ENCODE results near the gene TFCP2.

TFCP2 gene

GRCh38 chr12:51127050-51127729 is 45.7 kb downstream of the TFCP2 start:
- Histone ChIP-seq H3K36me3 (ENCODE audit: control insufficient read depth in 2 of 2, insufficient read depth in 2 of 2, low read length in 2 of 2) (peaks cover 0 to 4% of the 10 kb centered on the region in 2 donors), H3K9ac (ENCODE audit: low read depth in 1 of 2, low read length in 2 of 2) (no peak overlapping the region), H3K27ac (ENCODE audit: low read depth in 2 of 2, low read length in 2 of 2) (no peak overlapping the region), H3K9me3 (ENCODE audit: control insufficient read depth in 2 of 2, low read length in 2 of 2) (no peaks in the 10 kb centered on the region), H3K4me3 (ENCODE audit: low read length in 2 of 2) (no peak overlapping the region), H3K27me3 (ENCODE audit: control insufficient read depth in 2 of 2, insufficient read depth in 2 of 2, low read length in 2 of 2) (no peaks in the 10 kb centered on the region), H3K4me1 (ENCODE audit: control insufficient read depth in 2 of 2, insufficient read depth in 2 of 2, low read length in 2 of 2) (no peaks in the 10 kb centered on the region)

GRCh38 chr12:51126297-51126696 is 46.6 kb downstream of the TFCP2 start:
- Histone ChIP-seq H3K36me3 (ENCODE audit: control insufficient read depth in 2 of 2, insufficient read depth in 2 of 2, low read length in 2 of 2) (peaks cover 0 to 4% of the 10 kb centered on the region in 2 donors), H3K9me3 (ENCODE audit: control insufficient read depth in 2 of 2, low read length in 2 of 2) (no peaks in the 10 kb centered on the region), H3K27me3 (ENCODE audit: control insufficient read depth in 2 of 2, insufficient read depth in 2 of 2, low read length in 2 of 2) (no peaks in the 10 kb centered on the region), H3K4me3 (ENCODE audit: low read length in 2 of 2) (no peak overlapping the region), H3K4me1 (ENCODE audit: control insufficient read depth in 2 of 2, insufficient read depth in 2 of 2, low read length in 2 of 2) (no peaks in the 10 kb centered on the region), H3K27ac (ENCODE audit: low read depth in 2 of 2, low read length in 2 of 2) (no peak overlapping the region), H3K9ac (ENCODE audit: low read depth in 1 of 2, low read length in 2 of 2) (no peak overlapping the region)

- no peaks in the 10 kb centered on the region for H3K27me3 ChIP-seq (ENCODE audit: control insufficient read depth in 2 of 2, insufficient read depth in 2 of 2, low read length in 2 of 2)
- no peaks in the 10 kb centered on the region for H3K4me1 ChIP-seq (ENCODE audit: control insufficient read depth in 2 of 2, insufficient read depth in 2 of 2, low read length in 2 of 2)
- H3K9me3 ChIP-seq (ENCODE audit: control insufficient read depth in 2 of 2, low read length in 2 of 2) = no peaks in the 10 kb centered on the region
- no peak overlapping the region for H3K4me3 ChIP-seq (ENCODE audit: low read length in 2 of 2)
- no peak overlapping the region for H3K9ac ChIP-seq (ENCODE audit: low read depth in 1 of 2, low read length in 2 of 2)
- H3K27ac ChIP-seq (ENCODE audit: low read depth in 2 of 2, low read length in 2 of 2) = no peak overlapping the region
- H3K36me3 ChIP-seq (ENCODE audit: control insufficient read depth in 2 of 2, insufficient read depth in 2 of 2, low read length in 2 of 2) = peaks cover 0 to 4% of the 10 kb centered on the region in 2 donors
Observed at GRCh38 chr12:51124504-51124903, 48.4 kb downstream of the TFCP2 start.

GRCh38 chr12:51122844-51123243 is 50.1 kb downstream of the TFCP2 start:
- Histone ChIP-seq H3K4me1 (ENCODE audit: control insufficient read depth in 2 of 2, insufficient read depth in 2 of 2, low read length in 2 of 2) (no peaks in the 10 kb centered on the region), H3K4me3 (ENCODE audit: low read length in 2 of 2) (no peak overlapping the region), H3K27ac (ENCODE audit: low read depth in 2 of 2, low read length in 2 of 2) (no peak overlapping the region), H3K36me3 (ENCODE audit: control insufficient read depth in 2 of 2, insufficient read depth in 2 of 2, low read length in 2 of 2) (peaks cover 0 to 4% of the 10 kb centered on the region in 2 donors), H3K9ac (ENCODE audit: low read depth in 1 of 2, low read length in 2 of 2) (no peak overlapping the region), H3K27me3 (ENCODE audit: control insufficient read depth in 2 of 2, insufficient read depth in 2 of 2, low read length in 2 of 2) (no peaks in the 10 kb centered on the region), H3K9me3 (ENCODE audit: control insufficient read depth in 2 of 2, low read length in 2 of 2) (no peaks in the 10 kb centered on the region)

GRCh38 chr12:51118706-51119105 is 54.2 kb downstream of the TFCP2 start:
- no peak overlapping the region for H3K9ac ChIP-seq (ENCODE audit: low read depth in 1 of 2, low read length in 2 of 2)
- H3K27ac ChIP-seq (ENCODE audit: low read depth in 2 of 2, low read length in 2 of 2) = no peak overlapping the region
- H3K36me3 ChIP-seq (ENCODE audit: control insufficient read depth in 2 of 2, insufficient read depth in 2 of 2, low read length in 2 of 2) = peaks cover 11 to 14% of the 10 kb centered on the region in 2 donors
- H3K9me3 ChIP-seq (ENCODE audit: control insufficient read depth in 2 of 2, low read length in 2 of 2) = no peaks in the 10 kb centered on the region
- H3K4me1 ChIP-seq (ENCODE audit: control insufficient read depth in 2 of 2, insufficient read depth in 2 of 2, low read length in 2 of 2) = no peaks in the 10 kb centered on the region
- H3K27me3 ChIP-seq (ENCODE audit: control insufficient read depth in 2 of 2, insufficient read depth in 2 of 2, low read length in 2 of 2) = no peaks in the 10 kb centered on the region
- no peak overlapping the region for H3K4me3 ChIP-seq (ENCODE audit: low read length in 2 of 2)

- Histone ChIP-seq H3K4me3 (ENCODE audit: low read length in 2 of 2) (no peak overlapping the region), H3K4me1 (ENCODE audit: control insufficient read depth in 2 of 2, insufficient read depth in 2 of 2, low read length in 2 of 2) (no peaks in the 10 kb centered on the region), H3K9ac (ENCODE audit: low read depth in 1 of 2, low read length in 2 of 2) (no peak overlapping the region), H3K27me3 (ENCODE audit: control insufficient read depth in 2 of 2, insufficient read depth in 2 of 2, low read length in 2 of 2) (no peaks in the 10 kb centered on the region), H3K36me3 (ENCODE audit: control insufficient read depth in 2 of 2, insufficient read depth in 2 of 2, low read length in 2 of 2) (peaks cover 11 to 27% of the 10 kb centered on the region in 2 donors), H3K27ac (ENCODE audit: low read depth in 2 of 2, low read length in 2 of 2) (no peak overlapping the region), H3K9me3 (ENCODE audit: control insufficient read depth in 2 of 2, low read length in 2 of 2) (no peaks in the 10 kb centered on the region)
Observed at GRCh38 chr12:51115533-51115932, 57.4 kb downstream of the TFCP2 start.

GRCh38 chr12:51108136-51108535 is 64.8 kb downstream of the TFCP2 start:
- no peaks in the 10 kb centered on the region for H3K9me3 ChIP-seq (ENCODE audit: control insufficient read depth in 2 of 2, low read length in 2 of 2)
- no peaks in the 10 kb centered on the region for H3K27me3 ChIP-seq (ENCODE audit: control insufficient read depth in 2 of 2, insufficient read depth in 2 of 2, low read length in 2 of 2)
- no peaks in the 10 kb centered on the region for H3K4me1 ChIP-seq (ENCODE audit: control insufficient read depth in 2 of 2, insufficient read depth in 2 of 2, low read length in 2 of 2)
- no peak overlapping the region for H3K27ac ChIP-seq (ENCODE audit: low read depth in 2 of 2, low read length in 2 of 2)
- no peak overlapping the region for H3K4me3 ChIP-seq (ENCODE audit: low read length in 2 of 2)
- H3K9ac ChIP-seq (ENCODE audit: low read depth in 1 of 2, low read length in 2 of 2) = no peak overlapping the region
- H3K36me3 ChIP-seq (ENCODE audit: control insufficient read depth in 2 of 2, insufficient read depth in 2 of 2, low read length in 2 of 2) = peaks cover 31 to 47% of the 10 kb centered on the region in 2 donors

GRCh38 chr12:51103977-51104376 is 69.0 kb downstream of the TFCP2 start:
- Histone ChIP-seq H3K4me3 (ENCODE audit: low read length in 2 of 2) (no peak overlapping the region), H3K9ac (ENCODE audit: low read depth in 1 of 2, low read length in 2 of 2) (no peak overlapping the region), H3K9me3 (ENCODE audit: control insufficient read depth in 2 of 2, low read length in 2 of 2) (no peaks in the 10 kb centered on the region), H3K27me3 (ENCODE audit: control insufficient read depth in 2 of 2, insufficient read depth in 2 of 2, low read length in 2 of 2) (no peaks in the 10 kb centered on the region), H3K27ac (ENCODE audit: low read depth in 2 of 2, low read length in 2 of 2) (no peak overlapping the region), H3K36me3 (ENCODE audit: control insufficient read depth in 2 of 2, insufficient read depth in 2 of 2, low read length in 2 of 2) (peaks cover 53 to 55% of the 10 kb centered on the region in 2 donors), H3K4me1 (ENCODE audit: control insufficient read depth in 2 of 2, insufficient read depth in 2 of 2, low read length in 2 of 2) (no peaks in the 10 kb centered on the region)

GRCh38 chr12:51098611-51099010 is 74.3 kb downstream of the TFCP2 start:
- H3K27me3 ChIP-seq (ENCODE audit: control insufficient read depth in 2 of 2, insufficient read depth in 2 of 2, low read length in 2 of 2) = no peaks in the 10 kb centered on the region
- no peaks in the 10 kb centered on the region for H3K9me3 ChIP-seq (ENCODE audit: control insufficient read depth in 2 of 2, low read length in 2 of 2)
- no peak overlapping the region for H3K4me3 ChIP-seq (ENCODE audit: low read length in 2 of 2)
- no peak overlapping the region for H3K27ac ChIP-seq (ENCODE audit: low read depth in 2 of 2, low read length in 2 of 2)
- peaks cover 60 to 66% of the 10 kb centered on the region in 2 donors for H3K36me3 ChIP-seq (ENCODE audit: control insufficient read depth in 2 of 2, insufficient read depth in 2 of 2, low read length in 2 of 2)
- no peak overlapping the region for H3K9ac ChIP-seq (ENCODE audit: low read depth in 1 of 2, low read length in 2 of 2)
- H3K4me1 ChIP-seq (ENCODE audit: control insufficient read depth in 2 of 2, insufficient read depth in 2 of 2, low read length in 2 of 2) = no peaks in the 10 kb centered on the region

GRCh38 chr12:51090705-51091229 is 82.2 kb downstream of the TFCP2 start:
- no peaks in the 10 kb centered on the region for H3K27me3 ChIP-seq (ENCODE audit: control insufficient read depth in 2 of 2, insufficient read depth in 2 of 2, low read length in 2 of 2)
- no peak overlapping the region for H3K4me3 ChIP-seq (ENCODE audit: low read length in 2 of 2)
- no peak overlapping the region for H3K9ac ChIP-seq (ENCODE audit: low read depth in 1 of 2, low read length in 2 of 2)
- H3K4me1 ChIP-seq (ENCODE audit: control insufficient read depth in 2 of 2, insufficient read depth in 2 of 2, low read length in 2 of 2) = peaks cover 0 to 4% of the 10 kb centered on the region in 2 donors
- peaks cover 12 to 21% of the 10 kb centered on the region in 2 donors for H3K36me3 ChIP-seq (ENCODE audit: control insufficient read depth in 2 of 2, insufficient read depth in 2 of 2, low read length in 2 of 2)
- no peaks in the 10 kb centered on the region for H3K9me3 ChIP-seq (ENCODE audit: control insufficient read depth in 2 of 2, low read length in 2 of 2)
- H3K27ac ChIP-seq (ENCODE audit: low read depth in 2 of 2, low read length in 2 of 2) = no peak overlapping the region
